22Rv1 (cell line): ENCODE results near the gene PLEKHM3.
"Not testable (repeated sequence)": the region's sequence is repeated elsewhere in the genome, so short reads cannot be mapped to it uniquely, and the experiment has no call there.

Experiments used
- ZFX ChIP-seq: fragments of 450-650 bp; IDR thresholded peaks from 2 replicates; pipeline ENCODE4 v1.6.1; 2017; ENCODE audit warnings: antibody characterized with exemption, borderline replicate concordance
- TF ChIP-seq, protein P1 (sequence below): fragments of 450-650 bp; IDR thresholded peaks from 2 replicates; pipeline ENCODE4 v1.5.1; 2017; ENCODE audit warnings: mild to moderate bottlenecking

GRCh38 chr2:207906495-207906894 lies 118.8 kb downstream of the PLEKHM3 start:
- TF ChIP-seq, protein P1, sequence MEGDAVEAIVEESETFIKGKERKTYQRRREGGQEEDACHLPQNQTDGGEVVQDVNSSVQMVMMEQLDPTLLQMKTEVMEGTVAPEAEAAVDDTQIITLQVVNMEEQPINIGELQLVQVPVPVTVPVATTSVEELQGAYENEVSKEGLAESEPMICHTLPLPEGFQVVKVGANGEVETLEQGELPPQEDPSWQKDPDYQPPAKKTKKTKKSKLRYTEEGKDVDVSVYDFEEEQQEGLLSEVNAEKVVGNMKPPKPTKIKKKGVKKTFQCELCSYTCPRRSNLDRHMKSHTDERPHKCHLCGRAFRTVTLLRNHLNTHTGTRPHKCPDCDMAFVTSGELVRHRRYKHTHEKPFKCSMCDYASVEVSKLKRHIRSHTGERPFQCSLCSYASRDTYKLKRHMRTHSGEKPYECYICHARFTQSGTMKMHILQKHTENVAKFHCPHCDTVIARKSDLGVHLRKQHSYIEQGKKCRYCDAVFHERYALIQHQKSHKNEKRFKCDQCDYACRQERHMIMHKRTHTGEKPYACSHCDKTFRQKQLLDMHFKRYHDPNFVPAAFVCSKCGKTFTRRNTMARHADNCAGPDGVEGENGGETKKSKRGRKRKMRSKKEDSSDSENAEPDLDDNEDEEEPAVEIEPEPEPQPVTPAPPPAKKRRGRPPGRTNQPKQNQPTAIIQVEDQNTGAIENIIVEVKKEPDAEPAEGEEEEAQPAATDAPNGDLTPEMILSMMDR: not testable (repeated sequence)
- TF ChIP-seq ZFX: not testable (repeated sequence)
